Endothelial cell of umbilical vein (primary cell): ENCODE results near the gene RTN4RL1. TPM values are rescaled to one million over a fixed set of nuclear protein-coding genes. Genes with fewer than 3 reads are reported as not detected.
"Not testable (repeated sequence)": the region's sequence is repeated elsewhere in the genome, so short reads cannot be mapped to it uniquely, and the experiment has no call there.

Source experiments
- BruUV-seq: library from RNA; stranded (reverse); fragments of 400-500 nt; replicated peaks from 2 replicates; lab custom pipeline; 2021; lab: Mats Ljungman, UMichigan
- CTCF ChIA-PET: fragments of 300-600, 350-600 bp; sonication (Branson Sonifier 250); formaldehyde crosslinking; loops from one replicate; lab custom pipeline; 2021; ENCODE audit warnings: antibody characterized with exemption, inconsistent platforms; lab: Charles Lee
- POLR2A ChIA-PET: fragments of 300-600, 350-600 bp; sonication (Branson Sonifier 250); formaldehyde crosslinking; loops from one replicate; lab custom pipeline; 2021; ENCODE audit warnings: antibody characterized with exemption, inconsistent platforms; lab: Charles Lee
- DNase-seq: peaks from one replicate; pipeline ENCODE4 v3.0.0-alpha.2; 2011; ENCODE audit warnings: low read depth, low spot score
- FAIRE-seq: peaks from 2 replicates; lab custom pipeline; 2011; peaks lifted over from hg19 to GRCh38; lab: Jason Lieb, UNC
- H2AFZ ChIP-seq: 2 replicates; pipeline ENCODE4 v1.6.0; 2012; ENCODE audit warnings: low read depth, low read length, control low read depth, inconsistent platforms
- H3K27ac ChIP-seq: 2 replicates; pipeline ENCODE4 v1.5.1; 2011; ENCODE audit warnings: low read depth, mild to moderate bottlenecking, control low read depth, low read length, moderate library complexity; ENCODE audit not compliant: insufficient read depth
- H3K27me3 ChIP-seq, 2 experiments: 2 replicates each; pipeline versions ENCODE4 v1.6.0 to v1.6.1; 2011; ENCODE audit warnings: low read length in 2 of 2, mixed read lengths in 1 of 2; ENCODE audit not compliant: control insufficient read depth in 2 of 2, insufficient read depth in 2 of 2
- H3K36me3 ChIP-seq, 2 experiments: 2 replicates in 1 of 2; 3 replicates in 1 of 2; pipeline ENCODE4 v1.5.1; 2011; ENCODE audit warnings: low read length in 2 of 2, mild to moderate bottlenecking in 1 of 2, moderate library complexity in 1 of 2; ENCODE audit not compliant: control insufficient read depth in 2 of 2, insufficient read depth in 2 of 2; ENCODE audit errors: extremely low read depth in 1 of 2
- H3K4me1 ChIP-seq: 3 replicates; pipeline ENCODE4 v1.5.1; 2011; ENCODE audit warnings: mild to moderate bottlenecking, low read length; ENCODE audit not compliant: control insufficient read depth, insufficient read depth; ENCODE audit errors: extremely low read depth
- H3K4me2 ChIP-seq: 2 replicates; pipeline ENCODE4 v1.6.1; 2011; ENCODE audit warnings: low read length, control low read depth, mixed read lengths; ENCODE audit not compliant: insufficient read depth
- H3K4me3 ChIP-seq, 3 experiments: fragments of 200-600 bp in 1 of 3; sonication (generic), shearing (Covaris generic) in 1 of 3; replicated peaks in 1 of 3; 2 replicates each; pipeline ENCODE4 v1.5.1; 2011 to 2016; ENCODE audit warnings: control low read depth in 3 of 3, low read length in 3 of 3, mild to moderate bottlenecking in 2 of 3, inconsistent platforms in 1 of 3, low read depth in 1 of 3, moderate library complexity in 1 of 3; ENCODE audit not compliant: insufficient read depth in 1 of 3
- H3K79me2 ChIP-seq: 2 replicates; pipeline ENCODE4 v1.6.0; 2012; ENCODE audit warnings: low read length, inconsistent platforms; ENCODE audit not compliant: control insufficient read depth, insufficient read depth
- H3K9ac ChIP-seq: replicated peaks from 2 replicates; pipeline ENCODE3; 2011; ENCODE audit warnings: low read length, control low read depth; ENCODE audit not compliant: insufficient read depth; ENCODE audit errors: extremely low read depth
- H3K9me1 ChIP-seq: replicated peaks from 3 replicates; pipeline ENCODE4 v1.6.0; 2011; ENCODE audit warnings: mild to moderate bottlenecking, low read length; ENCODE audit not compliant: control insufficient read depth, insufficient read depth; ENCODE audit errors: extremely low read depth
- H3K9me3 ChIP-seq: replicated peaks from 2 replicates; pipeline ENCODE4 v1.5.1; 2012; ENCODE audit warnings: low read length, inconsistent platforms; ENCODE audit not compliant: control insufficient read depth, insufficient read depth
- H4K20me1 ChIP-seq: replicated peaks from 2 replicates; pipeline ENCODE3; 2011; ENCODE audit warnings: mild to moderate bottlenecking, low read length; ENCODE audit not compliant: control insufficient read depth, insufficient read depth; ENCODE audit errors: extremely low read depth
- CTCF ChIP-seq, 2 donors: IDR thresholded peaks; 1 replicate in 1 of 2; 2 replicates in 1 of 2; pipeline ENCODE4 v1.5.1; 2011; ENCODE audit warnings: low read length in 2 of 2, mild to moderate bottlenecking in 2 of 2, moderate library complexity in 2 of 2, control low read depth in 1 of 2, inconsistent platforms in 1 of 2, low read depth in 1 of 2; ENCODE audit not compliant: insufficient read depth in 1 of 2; ENCODE audit errors: extremely low read depth in 1 of 2
- FOS ChIP-seq: IDR thresholded peaks from 2 replicates; pipeline ENCODE4 v1.6.1; 2011; ENCODE audit warnings: mild to moderate bottlenecking, low read length, moderate library complexity, borderline replicate concordance; ENCODE audit not compliant: insufficient read depth
- GATA2 ChIP-seq: IDR thresholded peaks from 2 replicates; pipeline ENCODE4 v1.7.0; 2011; ENCODE audit warnings: low read depth, mild to moderate bottlenecking, moderate library complexity, mixed read lengths, low read length; ENCODE audit not compliant: insufficient read length, insufficient read depth
- JUN ChIP-seq: IDR thresholded peaks from 2 replicates; pipeline ENCODE4 v1.6.1; 2011; ENCODE audit warnings: borderline replicate concordance, low read depth; ENCODE audit not compliant: insufficient read length, insufficient read depth
- MYC ChIP-seq: IDR thresholded peaks from one replicate; pipeline ENCODE4 v1.6.1; 2011; ENCODE audit warnings: mild to moderate bottlenecking, low read depth, low read length
- POLR2A ChIP-seq: IDR thresholded peaks from 2 replicates; pipeline ENCODE4 v1.6.1; 2012; ENCODE audit warnings: low read depth, mild to moderate bottlenecking, control low read depth, low read length
- POLR2AphosphoS5 ChIP-seq: IDR thresholded peaks from 2 replicates; pipeline ENCODE4 v1.6.1; 2012; ENCODE audit warnings: low read depth, mild to moderate bottlenecking, control low read depth, low read length, moderate library complexity; ENCODE audit not compliant: insufficient read depth
- dilution Hi-C: fragments of 300-500 bp; cut with MboI; formaldehyde crosslinking; loops from one replicate; pipeline ENCODE4 v1.15.0; 2019; ENCODE audit warnings: low sequenced_read_pairs; ENCODE audit not compliant: extremely low pct_ligation_motif_present
- intact Hi-C: fragments of 100-400 bp; cut with micrococcal nuclease; formaldehyde crosslinking; loops from one replicate; pipeline ENCODE4 v1.10.0; 2022
- polyA plus RNA-seq, 4 experiments: library from polyadenylated mRNA; depleted of rRNA in 3 of 4; stranded (reverse) in 3 of 4; unstranded in 1 of 4; fragments of >200 nt; gene quantifications; 2 replicates each; pipeline versions ENCODE4 v1.2.1 to v1.2.3, GENCODE V29; 2011 to 2012; ENCODE audit warnings: missing spikeins in 1 of 4
- total RNA-seq: library from RNA; stranded (reverse); gene quantifications from 2 replicates; pipeline ENCODE4 v1.2.3, GENCODE V29; 2021

RTN4RL1 gene
- total and polyA plus RNA-seq, 2 donors (not counting 3 experiments of a cell fraction or from before 2014, with no cell fraction given), result 0.04 TPM; not detected in 1

GRCh38 chr17:2013220-2013993 is 11.7 kb downstream of the RTN4RL1 start:
- H3K9me1 ChIP-seq, POLR2A ChIA-PET, FAIRE-seq, BruUV-seq, H2AFZ ChIP-seq, intact Hi-C loops, H3K27ac ChIP-seq, H3K4me1 ChIP-seq, H3K9ac ChIP-seq, H3K4me2 ChIP-seq, H3K36me3 ChIP-seq, H3K4me3 ChIP-seq, DNase-seq, H3K79me2 ChIP-seq, H4K20me1 ChIP-seq, dilution Hi-C loops, H3K27me3 ChIP-seq, H3K9me3 ChIP-seq: not testable (repeated sequence)
- CTCF ChIA-PET, result interaction anchor here (1.1 kb wide), 1 partner anchor 12 kb away, joined by 5 read pairs; the partner anchor contains the start of gene RTN4RL1

GRCh38 chr17:2012499-2012898 is 12.6 kb downstream of the RTN4RL1 start:
- no peaks in the 10 kb centered on the region for H3K36me3 ChIP-seq
- no peaks in the 10 kb centered on the region for H3K79me2 ChIP-seq
- H3K4me3 ChIP-seq, result no peak overlapping the region
- no peaks in the 10 kb centered on the region for H3K9me3 ChIP-seq
- H3K27me3 ChIP-seq, result peaks cover 0 to 3% of the 10 kb centered on the region in 2 experiments
- intact Hi-C loops (no loop called here), dilution Hi-C loops (no loop called here)
- ChIA-PET POLR2A (no interaction called here), CTCF (no interaction called here)
- no peak overlapping the region for H3K27ac ChIP-seq
- FAIRE-seq (no peak), DNase-seq (no peak)
- no peak overlapping the region for H3K4me2 ChIP-seq
- H3K9ac ChIP-seq, result no peak overlapping the region
- no TSS peak for BruUV-seq
- no peaks in the 10 kb centered on the region for H3K4me1 ChIP-seq
- H4K20me1 ChIP-seq, result no peaks in the 10 kb centered on the region
- no peak overlapping the region for H2AFZ ChIP-seq
- no peaks in the 10 kb centered on the region for H3K9me1 ChIP-seq
- TF ChIP-seq FOS (no peak), POLR2A (no peak), CTCF (IDR thresholded peaks at IDR 0.05; ENCODE audit: extremely low read depth in 1 of 2, insufficient read depth in 1 of 2, low read depth in 1 of 2, low read length in 2 of 2) (no peak), GATA2 (no peak), MYC (no peak), POLR2AphosphoS5 (no peak), JUN (no peak)
